ENCODE measurements around the gene PARD3.
A peak's percentile ranks its signal among the peaks of the same experiment; 100 is the strongest.

- TF ChIP-seq CTCF (IDR thresholded peaks at IDR 0.05) (peak; percentile 57 to 71 (median 57)), POLR2A (IDR thresholded peaks at IDR 0.05) (no peak)
These were observed 159.6 kb downstream of the PARD3 start for GRCh38 chr10:34655286-34656170.
